GM21381 (cell line): ENCODE measurements around the gene OR4C11.
A peak's percentile ranks its signal among the peaks of the same experiment; 100 is the strongest.

Source experiments
- ATAC-seq: cut with Tn5 transposase; IDR thresholded peaks from one replicate; pipeline ENCODE4 v1.9.1; 2021; ENCODE audit warnings: mild to moderate bottlenecking, moderate library complexity; ENCODE audit not compliant: unreplicated experiment

Gene OR4C11

GRCh38 chr11:55607545-55607944, at the start of gene OR4C11:
OR4C11 (minus strand) TSS chr11:55607645; CDS start chr11:55604373, 3,272 bp downstream.
- ATAC-seq, result no peak

- ATAC-seq, result no peak
Measured at GRCh38 chr11:55655096-55655495, 47.7 kb upstream of the OR4C11 start.

GRCh38 chr11:55652560-55652959, 45.1 kb upstream of the OR4C11 start:
- no peak for ATAC-seq

GRCh38 chr11:55648027-55648426, 40.6 kb upstream of the OR4C11 start, which contains the start of gene OR4S2:
OR4S2 (plus strand) TSS chr11:55648327; CDS start chr11:55650904, 2,577 bp downstream.
- ATAC-seq, result no peak

- no peak for ATAC-seq
Measured at GRCh38 chr11:55634813-55635212, 27.4 kb upstream of the OR4C11 start, which contains the start of gene OR4P4. OR4P4 (plus strand) TSS chr11:55635113.

- no peak for ATAC-seq
Measured at GRCh38 chr11:55624531-55624930, 17.1 kb upstream of the OR4C11 start.

GRCh38 chr11:55572548-55572947, 34.9 kb downstream of the OR4C11 start:
- peak; percentile 60 for ATAC-seq

GRCh38 chr11:55571828-55572227, 35.6 kb downstream of the OR4C11 start, which contains the start of gene OR4C16:
OR4C16 (plus strand) TSS chr11:55572128; CDS start chr11:55572128, 0 bp downstream.
- no peak for ATAC-seq

- no peak for ATAC-seq
Measured at GRCh38 chr11:55554169-55554568, 53.3 kb downstream of the OR4C11 start, which contains the start of gene OR4C15. OR4C15 (plus strand) TSS chr11:55554469; CDS start chr11:55554469, 0 bp downstream.
